Effector memory CD4-positive, alpha-beta T cell (primary cell): ENCODE measurements around the gene UBL7.

Experiments used
- DNase-seq, 3 donors: peaks; one replicate each; pipeline ENCODE4 v3.0.0-alpha.2; 2020
- H3K27ac ChIP-seq: 2 replicates; pipeline ENCODE4 v1.7.0; 2013; ENCODE audit warnings: mild to moderate bottlenecking, low read length, moderate library complexity; ENCODE audit not compliant: insufficient read depth, poor library complexity, severe bottlenecking
- H3K27me3 ChIP-seq: replicated peaks from 2 replicates; pipeline ENCODE4 v1.7.0; 2013; ENCODE audit warnings: mild to moderate bottlenecking, low read length; ENCODE audit not compliant: insufficient read depth, control insufficient read depth, poor library complexity, severe bottlenecking
- H3K36me3 ChIP-seq: 2 replicates; pipeline ENCODE4 v1.7.0; 2013; ENCODE audit warnings: mild to moderate bottlenecking, low read length, moderate library complexity; ENCODE audit not compliant: control insufficient read depth, insufficient read depth
- H3K4me1 ChIP-seq: 2 replicates; pipeline ENCODE4 v1.7.0; 2013; ENCODE audit warnings: low read length, mild to moderate bottlenecking; ENCODE audit not compliant: control insufficient read depth, insufficient read depth, poor library complexity, severe bottlenecking
- H3K4me3 ChIP-seq: 2 replicates; pipeline ENCODE4 v1.7.0; 2013; ENCODE audit warnings: low read length, low read depth, mild to moderate bottlenecking; ENCODE audit not compliant: insufficient read depth, poor library complexity, severe bottlenecking
- H3K9me3 ChIP-seq: 2 replicates; pipeline ENCODE4 v1.7.0; 2013; ENCODE audit warnings: mild to moderate bottlenecking, low read length, moderate library complexity; ENCODE audit not compliant: control insufficient read depth

The UBL7 gene

GRCh38 chr15:74400915-74401757 is 59.8 kb downstream of the UBL7 start:
- Histone ChIP-seq H3K27me3 (no peaks in the 10 kb centered on the region), H3K36me3 (no peaks in the 10 kb centered on the region), H3K9me3 (no peaks in the 10 kb centered on the region), H3K4me3 (no peak overlapping the region), H3K27ac (no peak overlapping the region), H3K4me1 (peaks cover 20% of the 10 kb centered on the region)
- no peak for DNase-seq

DNA sequence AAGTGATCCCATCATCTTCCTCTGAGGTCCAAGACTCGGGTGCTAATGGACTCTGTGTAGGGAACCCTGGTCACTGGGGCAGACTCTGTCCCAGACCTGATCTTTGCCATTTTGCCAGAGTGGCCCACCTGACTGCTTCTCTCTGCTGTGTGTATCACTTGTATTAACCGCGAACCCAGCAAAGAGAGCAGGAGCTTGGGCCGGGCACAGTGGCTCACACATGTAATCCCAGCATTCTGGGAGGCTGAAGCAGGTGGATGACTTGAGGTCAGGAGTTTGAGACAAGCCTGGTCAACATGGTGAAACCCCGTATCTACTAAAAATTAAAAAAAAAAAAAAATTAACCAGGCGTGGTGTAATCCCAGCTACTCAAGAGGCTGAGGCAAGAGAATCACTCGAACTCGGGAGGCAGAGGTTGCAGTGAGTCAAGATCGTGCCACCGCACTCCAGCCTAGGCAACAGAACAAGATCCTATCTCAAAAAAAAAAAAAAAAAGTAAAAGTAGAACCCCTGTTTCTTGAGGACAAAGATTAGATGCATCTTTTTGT is 60.6 kb downstream of the UBL7 start:
- H3K4me1 ChIP-seq: peaks cover 20% of the 10 kb centered on the region
- H3K27me3 ChIP-seq: no peaks in the 10 kb centered on the region

GRCh38 chr15:74399511-74400312 is 61.2 kb downstream of the UBL7 start:
- Histone ChIP-seq H3K27me3 (no peaks in the 10 kb centered on the region), H3K27ac (no peak overlapping the region), H3K4me3 (no peak overlapping the region), H3K4me1 (peaks cover 20% of the 10 kb centered on the region), H3K9me3 (no peaks in the 10 kb centered on the region), H3K36me3 (no peaks in the 10 kb centered on the region)
- no peak for DNase-seq

More for the DNA sequence above, 60.6 kb downstream of the UBL7 start:
- Histone ChIP-seq H3K36me3 (no peaks in the 10 kb centered on the region), H3K4me3 (no peak overlapping the region), H3K27ac (no peak overlapping the region), H3K9me3 (no peaks in the 10 kb centered on the region)
- DNase-seq: no peak

- H3K27me3 ChIP-seq: no peaks in the 10 kb centered on the region
- H3K4me1 ChIP-seq: peaks cover 20% of the 10 kb centered on the region
- no peaks in the 10 kb centered on the region for H3K9me3 ChIP-seq
- DNase-seq: no peak
- H3K27ac ChIP-seq: no peak overlapping the region
- no peaks in the 10 kb centered on the region for H3K36me3 ChIP-seq
- no peak overlapping the region for H3K4me3 ChIP-seq
These were observed 61.9 kb downstream of the UBL7 start for GRCh38 chr15:74399100-74399499.

- no peaks in the 10 kb centered on the region for H3K9me3 ChIP-seq
- H3K4me3 ChIP-seq: no peak overlapping the region
- no peak overlapping the region for H3K27ac ChIP-seq
- no peaks in the 10 kb centered on the region for H3K27me3 ChIP-seq
- DNase-seq: no peak
- no peaks in the 10 kb centered on the region for H3K36me3 ChIP-seq
- H3K4me1 ChIP-seq: peaks cover 17% of the 10 kb centered on the region
These were observed 62.8 kb downstream of the UBL7 start for GRCh38 chr15:74398183-74398582.

GRCh38 chr15:74397239-74398068 is 63.5 kb downstream of the UBL7 start:
- DNase-seq: no peak
- no peaks in the 10 kb centered on the region for H3K9me3 ChIP-seq
- no peaks in the 10 kb centered on the region for H3K36me3 ChIP-seq
- no peaks in the 10 kb centered on the region for H3K27me3 ChIP-seq
- H3K4me3 ChIP-seq: no peak overlapping the region
- no peak overlapping the region for H3K27ac ChIP-seq
- peaks cover 10% of the 10 kb centered on the region for H3K4me1 ChIP-seq

DNA sequence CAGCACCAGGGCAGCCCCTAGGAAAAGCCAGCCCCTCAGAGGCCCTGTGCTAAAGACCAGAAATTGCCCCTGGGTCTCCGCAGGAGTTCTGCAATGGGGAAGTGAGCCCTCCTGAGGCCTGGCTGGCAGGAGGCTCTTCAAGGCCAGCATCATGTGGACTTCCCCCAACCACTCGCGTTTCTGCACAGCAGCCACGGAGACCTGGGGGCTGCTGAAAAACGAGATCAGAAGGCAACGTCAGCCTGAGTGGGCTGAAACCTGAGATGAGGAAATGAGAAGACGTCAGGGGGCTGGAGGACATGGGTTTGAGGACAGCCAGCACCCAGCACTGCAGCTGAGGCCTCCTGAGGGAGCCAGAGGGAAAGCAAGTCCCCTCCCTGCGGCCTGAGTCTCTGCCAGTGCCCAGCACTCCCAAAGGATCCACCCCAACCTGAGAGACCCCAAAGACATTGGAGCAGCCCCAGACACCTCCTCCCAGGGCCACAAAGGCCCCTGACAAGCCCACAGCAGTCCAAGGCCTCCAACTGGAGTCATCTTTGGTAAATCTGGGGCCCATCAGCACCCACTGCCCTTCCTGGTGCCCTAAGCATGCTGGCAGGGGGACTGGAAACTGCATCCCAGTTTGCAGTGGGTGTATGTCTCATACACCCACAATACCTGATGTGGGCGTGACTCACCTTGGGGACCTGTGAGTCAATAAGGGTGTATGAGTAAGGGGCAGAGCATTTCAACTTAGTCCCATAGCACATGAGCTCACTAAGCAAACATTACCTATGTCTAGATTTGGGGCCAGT is 64.3 kb downstream of the UBL7 start:
- H3K27ac ChIP-seq: no peak overlapping the region

GRCh38 chr15:74396146-74396438 is 64.9 kb downstream of the UBL7 start:
- H3K4me3 ChIP-seq: no peak overlapping the region
- no peak for DNase-seq
- no peak overlapping the region for H3K27ac ChIP-seq
- H3K27me3 ChIP-seq: no peaks in the 10 kb centered on the region
- H3K36me3 ChIP-seq: no peaks in the 10 kb centered on the region
- H3K9me3 ChIP-seq: no peaks in the 10 kb centered on the region
- H3K4me1 ChIP-seq: peaks cover 8% of the 10 kb centered on the region

More for the DNA sequence above, 64.3 kb downstream of the UBL7 start:
- Histone ChIP-seq H3K4me1 (peaks cover 8% of the 10 kb centered on the region), H3K9me3 (no peaks in the 10 kb centered on the region), H3K27me3 (no peaks in the 10 kb centered on the region), H3K36me3 (no peaks in the 10 kb centered on the region), H3K4me3 (no peak overlapping the region)
- no peak for DNase-seq
